HG03521 (cell line): ENCODE measurements around the gene LAMP2.

Experiments
- ATAC-seq: cut with Tn5 transposase; IDR thresholded peaks from one replicate; pipeline ENCODE4 v1.9.1; 2021; ENCODE audit warnings: mild to moderate bottlenecking, moderate library complexity; ENCODE audit not compliant: unreplicated experiment

The LAMP2 gene

GRCh38 chrX:120457766-120458180 lies 11.3 kb downstream of the LAMP2 start:
- ATAC-seq: peak; percentile 88

- no peak for ATAC-seq
Measured at GRCh38 chrX:120456973-120457372, 12.1 kb downstream of the LAMP2 start.

DNA sequence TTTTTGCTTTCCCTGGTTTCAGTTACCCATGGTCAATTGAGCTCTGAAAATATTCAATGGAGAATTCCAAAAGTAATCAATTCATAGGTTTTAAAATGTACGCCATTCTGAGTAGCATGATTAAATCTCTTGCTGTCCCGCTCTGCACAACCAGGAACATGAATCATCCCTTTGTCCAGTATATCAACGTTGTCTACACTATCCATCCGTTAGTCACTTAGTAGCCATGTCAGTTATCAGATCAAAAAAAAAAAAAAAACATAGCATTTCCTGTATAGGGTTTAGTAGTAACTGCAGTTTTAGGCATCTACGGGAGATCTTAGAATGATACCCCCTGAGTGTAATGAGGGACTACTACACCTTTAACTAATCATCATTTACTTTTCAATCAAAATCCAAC lies 15.1 kb downstream of the LAMP2 start:
- no peak for ATAC-seq

DNA sequence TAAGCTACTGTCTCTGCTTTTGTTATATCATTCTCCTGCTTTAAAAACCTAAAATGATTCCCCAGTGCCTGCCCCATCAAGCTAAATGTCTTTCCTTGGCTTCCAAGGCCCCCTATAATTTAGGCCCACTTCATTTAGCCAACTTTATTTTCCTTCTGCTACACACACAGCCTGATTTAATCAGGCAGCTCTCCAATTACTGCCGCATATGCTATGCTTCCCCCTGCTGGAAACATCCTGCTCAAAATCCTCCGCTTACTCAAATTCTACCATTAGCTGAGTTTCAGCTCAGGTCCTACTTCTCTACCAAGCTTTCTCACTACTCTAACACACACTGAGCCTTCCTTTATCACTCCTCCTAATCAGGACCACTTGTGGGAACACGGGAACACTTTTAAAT lies 17.0 kb downstream of the LAMP2 start:
- no peak for ATAC-seq

DNA sequence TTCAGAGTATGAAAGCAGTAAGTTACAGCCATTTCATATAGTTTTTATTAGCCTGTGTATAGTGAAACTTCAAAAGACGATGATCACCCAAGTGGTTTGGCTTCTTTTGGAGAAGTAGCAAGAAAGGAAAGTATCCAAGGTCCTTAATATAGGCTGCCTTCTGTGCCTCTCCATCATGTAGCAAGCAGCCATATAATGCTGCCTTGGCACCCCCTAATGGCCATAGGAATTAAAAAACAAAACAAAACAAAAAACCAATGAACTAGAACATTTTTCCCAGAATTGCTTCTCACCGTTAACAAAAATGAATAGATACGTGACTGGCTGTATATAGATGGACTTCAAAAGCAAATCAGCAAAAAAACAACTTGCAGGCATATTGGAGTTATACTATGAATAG lies 18.9 kb downstream of the LAMP2 start:
- ATAC-seq: no peak

DNA sequence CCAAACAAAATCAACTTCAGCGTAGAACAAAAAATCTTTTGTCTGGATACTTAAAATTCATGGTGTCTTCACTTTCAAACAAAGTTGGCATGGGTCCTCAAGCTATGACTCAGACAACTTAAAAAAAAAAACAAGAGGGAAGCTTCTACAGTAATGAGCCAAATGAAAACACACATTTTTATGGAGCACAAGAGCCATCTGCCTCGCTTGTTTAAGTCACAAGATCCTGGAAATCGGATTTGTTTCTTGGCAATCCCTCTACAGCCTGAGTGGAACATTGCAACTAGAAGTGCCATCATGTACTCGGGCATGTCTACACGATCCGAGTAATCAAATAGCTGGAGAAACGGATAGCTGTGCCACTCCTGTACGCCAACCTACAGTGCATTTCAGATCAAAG lies 22.6 kb downstream of the LAMP2 start:
- ATAC-seq: no peak

- no peak for ATAC-seq
Measured at GRCh38 chrX:120439921-120440320, 29.2 kb downstream of the LAMP2 start.

GRCh38 chrX:120429776-120430540 lies 39.1 kb downstream of the LAMP2 start:
- ATAC-seq: no peak

GRCh38 chrX:120428309-120428708 lies 40.8 kb downstream of the LAMP2 start:
- no peak for ATAC-seq

- no peak for ATAC-seq
Measured at GRCh38 chrX:120426599-120426998, 42.5 kb downstream of the LAMP2 start.

GRCh38 chrX:120419463-120419862 lies 49.6 kb downstream of the LAMP2 start:
- peak; percentile 74 for ATAC-seq

- ATAC-seq: no peak
Measured at GRCh38 chrX:120408168-120408567, 60.9 kb downstream of the LAMP2 start.

DNA sequence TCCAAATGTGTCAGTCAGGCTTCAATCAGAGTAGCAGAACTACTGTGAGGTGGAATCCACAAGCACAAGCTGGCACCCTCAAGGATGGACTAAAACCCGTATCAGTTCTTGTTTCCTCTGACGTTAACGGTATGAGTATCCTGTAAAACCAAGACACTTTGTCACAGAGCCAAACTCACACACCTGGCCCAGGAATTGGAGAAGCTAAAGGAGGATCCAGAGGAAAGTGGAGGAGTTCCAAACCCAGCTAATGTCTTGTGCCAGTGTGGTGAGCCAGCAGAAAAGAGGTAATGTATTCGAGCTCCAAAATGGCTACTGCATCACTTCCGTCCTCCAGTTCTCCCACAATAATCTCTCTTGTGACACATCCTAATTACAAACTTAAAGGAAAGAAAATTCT lies 62.5 kb downstream of the LAMP2 start:
- no peak for ATAC-seq

GRCh38 chrX:120402369-120402768 lies 66.7 kb downstream of the LAMP2 start:
- ATAC-seq: no peak

- ATAC-seq: no peak
Measured at GRCh38 chrX:120401301-120401700, 67.8 kb downstream of the LAMP2 start.

GRCh38 chrX:120380699-120381098 lies 88.4 kb downstream of the LAMP2 start:
- ATAC-seq: peak; percentile 67

GRCh38 chrX:120379937-120380681 lies 89.0 kb downstream of the LAMP2 start:
- no peak for ATAC-seq

GRCh38 chrX:120378570-120378969 lies 90.5 kb downstream of the LAMP2 start:
- no peak for ATAC-seq
